Liver (tissue), 9 donors: ENCODE data around the gene ALPP. TPM values are rescaled to one million over a fixed set of nuclear protein-coding genes. Genes with fewer than 3 reads are reported as not detected.

Source experiments
- DNase-seq: peaks from one replicate; pipeline ENCODE4 v3.0.0-alpha.2; 2017; ENCODE audit warnings: low spot score
- H3K27ac ChIP-seq, 2 donors: one replicate each; pipeline ENCODE4 v1.7.0; 2013; ENCODE audit warnings: inconsistent platforms in 2 of 2, low read length in 2 of 2, control low read depth in 1 of 2, low read depth in 1 of 2, mild to moderate bottlenecking in 1 of 2
- H3K27me3 ChIP-seq, 4 donors: one replicate each; pipeline versions ENCODE4 v1.6.1 to v1.7.0; 2013; ENCODE audit warnings: low read length in 3 of 4, inconsistent platforms in 1 of 4, mild to moderate bottlenecking in 1 of 4, moderate library complexity in 1 of 4; ENCODE audit not compliant: control insufficient read depth in 4 of 4, insufficient read depth in 4 of 4
- H3K36me3 ChIP-seq, 4 donors: one replicate each; pipeline versions ENCODE4 v1.6.1 to v1.7.0; 2013; ENCODE audit warnings: low read length in 3 of 4, mild to moderate bottlenecking in 3 of 4, low read depth in 1 of 4, moderate library complexity in 1 of 4; ENCODE audit not compliant: control insufficient read depth in 4 of 4, insufficient read depth in 3 of 4
- H3K4me1 ChIP-seq, 4 donors: one replicate each; pipeline versions ENCODE4 v1.6.1 to v1.7.0; 2013; ENCODE audit warnings: low read length in 3 of 4, mild to moderate bottlenecking in 3 of 4, moderate library complexity in 1 of 4; ENCODE audit not compliant: control insufficient read depth in 4 of 4, insufficient read depth in 4 of 4
- H3K4me3 ChIP-seq, 3 donors: one replicate each; pipeline versions ENCODE4 v1.6.1 to v1.7.0; 2013; ENCODE audit warnings: low read length in 3 of 3, control low read depth in 1 of 3, low read depth in 1 of 3, mild to moderate bottlenecking in 1 of 3
- H3K9ac ChIP-seq, 2 donors: one replicate each; pipeline ENCODE4 v1.7.0; 2013; ENCODE audit warnings: low read length in 2 of 2, mild to moderate bottlenecking in 2 of 2, moderate library complexity in 2 of 2, control low read depth in 1 of 2, low read depth in 1 of 2
- H3K9me3 ChIP-seq, 4 donors: one replicate each; pipeline versions ENCODE4 v1.6.1 to v1.7.0; 2013; ENCODE audit warnings: low read length in 3 of 4; ENCODE audit not compliant: control insufficient read depth in 4 of 4
- ATF3 ChIP-seq: IDR thresholded peaks from 2 replicates; pipeline ENCODE4 v1.6.1; 2016; ENCODE audit warnings: antibody characterized with exemption
- CTCF ChIP-seq: fragments of 150-350 bp; IDR thresholded peaks from 2 replicates; pipeline ENCODE4 v1.5.1; 2017; ENCODE audit warnings: improper control_type of control experiment, low read depth, low read length; ENCODE audit not compliant: missing input control
- EGR1 ChIP-seq, 2 donors: IDR thresholded peaks; 2 replicates each; pipeline ENCODE4 v1.6.1; 2016 to 2018; ENCODE audit warnings: antibody characterized with exemption in 2 of 2, low read depth in 2 of 2
- FOXA1 ChIP-seq: IDR thresholded peaks from 2 replicates; pipeline ENCODE4 v1.6.1; 2016; ENCODE audit warnings: antibody characterized with exemption
- GABPA ChIP-seq, 2 donors: IDR thresholded peaks in 1 of 2; conservative IDR thresholded peaks in 1 of 2; 2 replicates each; pipeline ENCODE4 v1.6.1; 2016; ENCODE audit warnings: antibody characterized with exemption in 2 of 2, mild to moderate bottlenecking in 1 of 2, moderate library complexity in 1 of 2
- HNF4A ChIP-seq, 2 donors: conservative IDR thresholded peaks; 2 replicates each; pipeline ENCODE4 v1.6.1; 2016; ENCODE audit warnings: antibody characterized with exemption in 2 of 2, mild to moderate bottlenecking in 2 of 2
- HNF4G ChIP-seq: IDR thresholded peaks from 2 replicates; pipeline ENCODE4 v1.6.1; 2016; ENCODE audit warnings: antibody characterized with exemption
- JUND ChIP-seq, 2 donors: IDR thresholded peaks; 2 replicates each; pipeline ENCODE4 v1.6.1; 2016; ENCODE audit warnings: antibody characterized with exemption in 2 of 2
- MAX ChIP-seq: IDR thresholded peaks from 2 replicates; pipeline ENCODE4 v1.6.1; 2016; ENCODE audit warnings: antibody characterized with exemption
- RAD21 ChIP-seq, 2 donors: IDR thresholded peaks; 2 replicates each; pipeline ENCODE4 v1.6.1; 2016; ENCODE audit warnings: antibody characterized with exemption in 2 of 2, mild to moderate bottlenecking in 2 of 2
- REST ChIP-seq: IDR thresholded peaks from 2 replicates; pipeline ENCODE4 v1.6.1; 2016; ENCODE audit warnings: antibody characterized with exemption, mild to moderate bottlenecking
- RXRA ChIP-seq, 2 donors: IDR thresholded peaks; 2 replicates each; pipeline ENCODE4 v1.6.1; 2017 to 2018; ENCODE audit warnings: antibody characterized with exemption in 2 of 2, mild to moderate bottlenecking in 1 of 2
- SP1 ChIP-seq: IDR thresholded peaks from 2 replicates; pipeline ENCODE4 v1.6.1; 2018; ENCODE audit warnings: antibody characterized with exemption, mild to moderate bottlenecking
- TAF1 ChIP-seq: conservative IDR thresholded peaks from 2 replicates; pipeline ENCODE4 v1.6.1; 2016; ENCODE audit warnings: antibody characterized with exemption, mild to moderate bottlenecking
- YY1 ChIP-seq: IDR thresholded peaks from 2 replicates; pipeline ENCODE4 v1.6.1; 2016; ENCODE audit warnings: antibody characterized with exemption, mild to moderate bottlenecking
- ZBTB33 ChIP-seq: IDR thresholded peaks from 2 replicates; pipeline ENCODE4 v1.6.1; 2016; ENCODE audit warnings: antibody characterized with exemption
- WGBS: extraction: QIAGEN DNeasy Blood & Tissue Kit; methylation state at CpG from one replicate; pipeline ENCODE4 v1.1.7; 2013; 5-methylcytosine and 5-hydroxymethylcytosine counted together
- polyA plus RNA-seq, 2 donors: library from polyadenylated mRNA; stranded (reverse) in 1 of 2; unstranded in 1 of 2; fragments of 200-250 nt in 1 of 2; fragments of >200 nt in 1 of 2; fragmentation: Nextera tagmentation in 1 of 2; extraction: Ambion mirVana in 1 of 2; gene quantifications; one replicate each; pipeline versions ENCODE4 v1.2.1 to v1.2.3, GENCODE V29; 2013 to 2015
- total RNA-seq, 2 donors: library from RNA; depleted of rRNA; stranded (reverse); fragments of >200 nt; gene quantifications; one replicate each; pipeline ENCODE4 v1.2.3, GENCODE V29; 2014
- donor health status: healthy.
- donor health status: healthy.
- donor health status: healthy.
- donor health status: healthy.
- donor health status: healthy.

The ALPP gene
- total and polyA plus RNA-seq, 4 donors: not detected

- 20% methylated on average over 42 of the region's 42 CpGs for WGBS
- DNase-seq: no peak
- Histone ChIP-seq H3K27me3 (peaks cover 0 to 16% (median 7%) of the 10 kb centered on the region in 4 donors), H3K9me3 (no peaks in the 10 kb centered on the region), H3K36me3 (no peaks in the 10 kb centered on the region), H3K4me1 (peaks cover 0 to 21% (median 4%) of the 10 kb centered on the region in 4 donors), H3K27ac (no peak overlapping the region), H3K9ac (no peak overlapping the region), H3K4me3 (no peak overlapping the region)
- TF ChIP-seq FOXA1: no peak
- no peak for TF ChIP-seq GABPA (IDR thresholded peaks at IDR 0.05 in 1 of 2, conservative IDR thresholded peaks at IDR 0.05 in 1 of 2)
- no peak for TF ChIP-seq HNF4A (conservative IDR thresholded peaks at IDR 0.05)
- TF ChIP-seq SP1: no peak
- no peak for TF ChIP-seq RAD21 (IDR thresholded peaks at IDR 0.05)
- no peak for TF ChIP-seq MAX
- no peak for TF ChIP-seq ZBTB33
- no peak for TF ChIP-seq YY1
- TF ChIP-seq JUND (IDR thresholded peaks at IDR 0.05): no peak
- TF ChIP-seq RXRA (IDR thresholded peaks at IDR 0.05): no peak
- no peak for TF ChIP-seq REST
- TF ChIP-seq EGR1 (IDR thresholded peaks at IDR 0.05; ENCODE audit: low read depth in 2 of 2): no peak
- no peak for TF ChIP-seq TAF1
- TF ChIP-seq ATF3: no peak
- no peak for TF ChIP-seq CTCF
- no peak for TF ChIP-seq HNF4G
Observed at GRCh38 chr2:232388324-232388891, 9.9 kb downstream of the ALPP start.
